Activated B cell treated with CpG ODN at 0.5 μM for 24 hours (primary cell): Measurements from ENCODE around the gene MAG. TPM values are rescaled to one million over a fixed set of nuclear protein-coding genes. Genes with fewer than 3 reads are reported as not detected.

Source experiments
- ATAC-seq: fragments of 200-7000 bp; cut with Tn5 transposase; one replicate; pipeline ENCODE4 v1.10.0; 2021; ENCODE audit warnings: low read depth, mild to moderate bottlenecking, moderate library complexity
- CTCF ChIA-PET: fragments of 350-600 bp; sonication (Branson Sonifier 250); formaldehyde crosslinking; loops from one replicate; lab custom pipeline; 2021; ENCODE audit warnings: antibody characterized with exemption; lab: Charles Lee
- POLR2A ChIA-PET: fragments of 350-600 bp; sonication (Branson Sonifier 250); formaldehyde crosslinking; loops from one replicate; lab custom pipeline; 2021; ENCODE audit warnings: antibody characterized with exemption; lab: Charles Lee
- DNase-seq: peaks from one replicate; pipeline ENCODE4 v3.0.0; 2022
- H3K27ac Mint-ChIP-seq: one replicate; pipeline ENCODE4 v1.8.0; 2020; ENCODE audit warnings: mixed read lengths
- H3K27me3 Mint-ChIP-seq: one replicate; pipeline ENCODE4 v1.8.0; 2021; ENCODE audit warnings: mixed read lengths
- H3K36me3 Mint-ChIP-seq: one replicate; pipeline ENCODE4 v1.8.0; 2021; ENCODE audit warnings: low read depth, mixed read lengths
- H3K4me1 Mint-ChIP-seq: one replicate; pipeline ENCODE4 v1.8.0; 2021; ENCODE audit warnings: mixed read lengths
- H3K4me3 Mint-ChIP-seq: one replicate; pipeline ENCODE4 v1.8.0; 2020; ENCODE audit warnings: mild to moderate bottlenecking, mixed read lengths
- H3K9me3 Mint-ChIP-seq: one replicate; pipeline ENCODE4 v1.8.0; 2020; ENCODE audit warnings: mixed read lengths
- intact Hi-C: fragments of 100-400 bp; cut with micrococcal nuclease; formaldehyde crosslinking; loops from one replicate; pipeline ENCODE4 v1.15.1; 2024
- total RNA-seq: library from RNA; stranded (reverse); gene quantifications from 2 replicates; pipeline ENCODE4 v1.2.3, GENCODE V29; 2022
- TF ChIP-seq, protein P1 (sequence below): fragments of 200-600 bp; IDR thresholded peaks from one replicate; pipeline ENCODE4 v1.8.0; 2022; ENCODE audit warnings: antibody characterized with exemption, mild to moderate bottlenecking

MAG gene
- total RNA-seq, 1 donor from 2014 or later, result 0.31 TPM

GRCh38 chr19:35318679-35319448 lies 26.9 kb downstream of the MAG start:
- TF ChIP-seq, protein P1, sequence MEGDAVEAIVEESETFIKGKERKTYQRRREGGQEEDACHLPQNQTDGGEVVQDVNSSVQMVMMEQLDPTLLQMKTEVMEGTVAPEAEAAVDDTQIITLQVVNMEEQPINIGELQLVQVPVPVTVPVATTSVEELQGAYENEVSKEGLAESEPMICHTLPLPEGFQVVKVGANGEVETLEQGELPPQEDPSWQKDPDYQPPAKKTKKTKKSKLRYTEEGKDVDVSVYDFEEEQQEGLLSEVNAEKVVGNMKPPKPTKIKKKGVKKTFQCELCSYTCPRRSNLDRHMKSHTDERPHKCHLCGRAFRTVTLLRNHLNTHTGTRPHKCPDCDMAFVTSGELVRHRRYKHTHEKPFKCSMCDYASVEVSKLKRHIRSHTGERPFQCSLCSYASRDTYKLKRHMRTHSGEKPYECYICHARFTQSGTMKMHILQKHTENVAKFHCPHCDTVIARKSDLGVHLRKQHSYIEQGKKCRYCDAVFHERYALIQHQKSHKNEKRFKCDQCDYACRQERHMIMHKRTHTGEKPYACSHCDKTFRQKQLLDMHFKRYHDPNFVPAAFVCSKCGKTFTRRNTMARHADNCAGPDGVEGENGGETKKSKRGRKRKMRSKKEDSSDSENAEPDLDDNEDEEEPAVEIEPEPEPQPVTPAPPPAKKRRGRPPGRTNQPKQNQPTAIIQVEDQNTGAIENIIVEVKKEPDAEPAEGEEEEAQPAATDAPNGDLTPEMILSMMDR, result no peak
- ChIA-PET CTCF (interaction anchor here (0.6 to 2.5 kb wide), 4 partner anchors 12 to 1969 kb away, joined by 3 to 10 read pairs (median 4); no protein-coding TSS in a partner anchor), POLR2A (interaction anchor here (0.7 to 11.0 kb wide), 10 partner anchors 10 to 144 kb away, joined by 3 to 304 read pairs (median 6); partner anchors contain the start of genes CD22, FFAR1 and HAMP)
- Mint-ChIP-seq H3K4me1 (peaks cover 88% of the 10 kb centered on the region), H3K36me3 (no peaks in the 10 kb centered on the region), H3K9me3 (peaks cover 2% of the 10 kb centered on the region), H3K27ac (peak overlapping the region; percentile 96), H3K4me3 (peak overlapping the region; percentile 71), H3K27me3 (no peaks in the 10 kb centered on the region)
- ATAC-seq (peak; percentile 26), DNase-seq (no peak)
- intact Hi-C loops, result loop anchor here (1.0 kb wide), 1 partner anchor 28 kb away; the partner anchor contains the start of gene FFAR1

DNA sequence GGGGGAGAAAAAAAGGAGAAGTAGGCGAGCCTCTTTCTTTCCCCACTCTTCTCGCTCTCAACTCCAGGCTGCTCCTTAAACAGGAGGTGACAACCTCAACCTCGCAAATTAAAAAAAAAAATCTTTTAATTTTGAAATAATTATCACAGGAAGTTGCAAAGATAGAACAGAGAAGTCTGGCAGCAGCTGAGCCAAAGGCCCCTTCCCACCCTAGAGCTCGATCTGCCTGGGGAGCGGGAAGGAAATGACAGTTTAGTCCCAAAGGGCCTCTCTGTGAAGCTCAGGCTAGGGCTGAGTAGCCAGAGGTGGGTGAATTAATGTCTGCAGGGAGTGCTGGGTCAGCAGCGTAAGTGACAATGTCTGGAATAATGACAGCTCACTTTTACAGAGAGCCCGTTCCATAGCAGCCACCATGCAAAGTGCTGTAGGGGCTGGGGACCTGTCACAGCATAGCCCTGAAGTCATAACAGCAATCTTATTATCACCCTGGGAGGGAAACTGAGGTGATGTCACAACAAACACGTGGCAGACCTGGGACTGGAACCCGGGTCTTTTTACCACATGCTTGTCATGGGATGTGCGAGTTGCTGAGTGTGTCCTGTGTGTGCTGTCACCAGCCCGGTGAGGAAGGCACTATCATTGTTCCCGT lies 28.2 kb downstream of the MAG start:
- intact Hi-C loops, result loop anchor here (1.0 to 10.0 kb wide), 3 partner anchors 10 to 395 kb away; partner anchors contain the start of gene KMT2B
- H3K27me3 Mint-ChIP-seq, result no peaks in the 10 kb centered on the region
- peaks cover 2% of the 10 kb centered on the region for H3K9me3 Mint-ChIP-seq
- peak overlapping the region; percentile 96 for H3K27ac Mint-ChIP-seq
- H3K4me1 Mint-ChIP-seq, result peaks cover 90% of the 10 kb centered on the region
- peak; percentile 47 for ATAC-seq
- ChIA-PET POLR2A (interaction anchor here (0.5 to 11.0 kb wide), 15 partner anchors 11 to 392 kb away, joined by 3 to 304 read pairs (median 7); partner anchors contain the start of genes CD22, FFAR1 and HAMP), CTCF (interaction anchor here (0.6 to 2.5 kb wide), 4 partner anchors 11 to 33 kb away, joined by 3 to 10 read pairs (median 4); partner anchors contain the start of gene FFAR1)
- peak overlapping the region; percentile 60 for H3K4me3 Mint-ChIP-seq
- no peaks in the 10 kb centered on the region for H3K36me3 Mint-ChIP-seq
- DNase-seq, result no peak
- TF ChIP-seq, protein P1, result no peak

- peaks cover 2% of the 10 kb centered on the region for H3K9me3 Mint-ChIP-seq
- ATAC-seq, result no peak
- ChIA-PET POLR2A (interaction anchor here (1.0 to 11.0 kb wide), 6 partner anchors 10 to 53 kb away, joined by 3 to 304 read pairs (median 16); partner anchors contain the start of genes CD22, FFAR1 and HAMP), CTCF (no interaction called here)
- intact Hi-C loops, result loop anchor here (2.0 to 10.0 kb wide), 2 partner anchors 106 to 394 kb away; partner anchors contain the start of gene KMT2B
- no peaks in the 10 kb centered on the region for H3K27me3 Mint-ChIP-seq
- H3K4me3 Mint-ChIP-seq, result no peak overlapping the region
- no peak for DNase-seq
- TF ChIP-seq, protein P1, result no peak
- peak overlapping the region; percentile 96 for H3K27ac Mint-ChIP-seq
- no peaks in the 10 kb centered on the region for H3K36me3 Mint-ChIP-seq
- peaks cover 91% of the 10 kb centered on the region for H3K4me1 Mint-ChIP-seq
Measured at GRCh38 chr19:35321291-35321690, 29.3 kb downstream of the MAG start.

GRCh38 chr19:35322014-35322413 lies 30.1 kb downstream of the MAG start:
- H3K27me3 Mint-ChIP-seq, result no peaks in the 10 kb centered on the region
- ChIA-PET CTCF (no interaction called here), POLR2A (interaction anchor here (0.7 to 11.0 kb wide), 5 partner anchors 10 to 291 kb away, joined by 3 to 304 read pairs (median 10); partner anchors contain the start of genes CD22, FFAR1 and HAUS5)
- H3K36me3 Mint-ChIP-seq, result no peaks in the 10 kb centered on the region
- H3K4me1 Mint-ChIP-seq, result peaks cover 90% of the 10 kb centered on the region
- intact Hi-C loops, result loop anchor here (2.0 to 10.0 kb wide), 2 partner anchors 15 to 393 kb away; partner anchors contain the start of gene KMT2B
- DNase-seq (no peak), ATAC-seq (no peak)
- H3K9me3 Mint-ChIP-seq, result peaks cover 2% of the 10 kb centered on the region
- H3K4me3 Mint-ChIP-seq, result no peak overlapping the region
- TF ChIP-seq, protein P1, result no peak
- peak overlapping the region; percentile 82 for H3K27ac Mint-ChIP-seq
